Tibial nerve (tissue), 4 donors: Measurements from ENCODE around the gene PLXDC1. TPM values are rescaled to one million over a fixed set of nuclear protein-coding genes. Genes with fewer than 3 reads are reported as not detected.

ENCODE experiments used
- DNase-seq, 2 donors: peaks; one replicate each; pipeline ENCODE4 v3.0.0-alpha.2; 2019; ENCODE audit warnings: low spot score in 2 of 2
- H3K27ac ChIP-seq, 4 donors: fragments of 200-600 bp; sonication (generic) in 3 of 4; one replicate each; pipeline ENCODE4 v1.5.1; 2017 to 2019; ENCODE audit warnings: mild to moderate bottlenecking in 1 of 4
- H3K27me3 ChIP-seq, 2 donors: fragments of 200-600 bp; sonication (generic) in 1 of 2; one replicate each; pipeline versions ENCODE4 v1.5.1 to v1.6.0; 2017 to 2019
- H3K36me3 ChIP-seq, 3 donors: fragments of 200-600 bp; sonication (generic); one replicate each; pipeline ENCODE4 v1.5.1; 2018 to 2019
- H3K4me1 ChIP-seq, 4 donors: fragments of 200-600 bp; sonication (generic) in 3 of 4; one replicate each; pipeline ENCODE4 v1.5.1; 2017 to 2019
- H3K4me3 ChIP-seq, 4 donors: fragments of 200-600 bp; sonication (generic) in 3 of 4; one replicate each; pipeline ENCODE4 v1.5.1; 2017 to 2019; ENCODE audit warnings: mild to moderate bottlenecking in 1 of 4, moderate library complexity in 1 of 4
- H3K9me3 ChIP-seq, 4 donors: fragments of 200-600 bp; sonication (generic) in 3 of 4; one replicate each; pipeline ENCODE4 v1.5.1; 2017 to 2019
- EP300 ChIP-seq, 2 donors: sonication (generic); formaldehyde crosslinking; IDR thresholded peaks; one replicate each; pipeline ENCODE4 v1.6.1; 2017; ENCODE audit warnings: antibody characterized with exemption in 2 of 2, mild to moderate bottlenecking in 1 of 2
- POLR2A ChIP-seq, 2 donors: fragments of 450-650 bp; IDR thresholded peaks; one replicate each; pipeline ENCODE4 v1.6.1; 2017; ENCODE audit warnings: antibody characterized with exemption in 2 of 2, mild to moderate bottlenecking in 2 of 2, moderate library complexity in 2 of 2
- WGBS, 2 donors: methylation state at CpG; one replicate each; pipeline ENCODE4 v1.1.5; 2018; 5-methylcytosine and 5-hydroxymethylcytosine counted together
- total RNA-seq, 4 donors: library from RNA; depleted of rRNA; stranded (reverse); fragments of >200 nt; gene quantifications; one replicate each; pipeline ENCODE4 v1.1.0, GENCODE V29; 2016
- TF ChIP-seq, protein P1 (sequence below), 5 experiments: fragments of 200-600 bp in 3 of 5; fragments of 450-650 bp in 2 of 5; sonication (generic) in 3 of 5; IDR thresholded peaks; one replicate each; pipeline ENCODE4 v1.5.1; 2016 to 2019; ENCODE audit warnings: antibody characterized with exemption in 5 of 5, mild to moderate bottlenecking in 3 of 5, moderate library complexity in 2 of 5

The PLXDC1 gene
- total RNA-seq, 4 donors from 2014 or later, result 34.1 to 95.1 (median 42.4) TPM

GRCh38 chr17:39195568-39196160 is 44.2 kb upstream of the PLXDC1 start:
- Histone ChIP-seq H3K27ac (peak overlapping the region; percentile 4 to 97 (median 87)), H3K4me3 (peak overlapping the region in 1 of 4 donors; percentile 64), H3K9me3 (no peaks in the 10 kb centered on the region), H3K27me3 (no peaks in the 10 kb centered on the region), H3K4me1 (peaks cover 0 to 48% (median 21%) of the 10 kb centered on the region in 4 donors), H3K36me3 (peaks cover 0 to 33% (median 0%) of the 10 kb centered on the region in 3 donors)
- WGBS, 2 donors, result 50 to 59% methylated on average over 6 to 8 of the region's 8 CpGs
- TF ChIP-seq, protein P1, sequence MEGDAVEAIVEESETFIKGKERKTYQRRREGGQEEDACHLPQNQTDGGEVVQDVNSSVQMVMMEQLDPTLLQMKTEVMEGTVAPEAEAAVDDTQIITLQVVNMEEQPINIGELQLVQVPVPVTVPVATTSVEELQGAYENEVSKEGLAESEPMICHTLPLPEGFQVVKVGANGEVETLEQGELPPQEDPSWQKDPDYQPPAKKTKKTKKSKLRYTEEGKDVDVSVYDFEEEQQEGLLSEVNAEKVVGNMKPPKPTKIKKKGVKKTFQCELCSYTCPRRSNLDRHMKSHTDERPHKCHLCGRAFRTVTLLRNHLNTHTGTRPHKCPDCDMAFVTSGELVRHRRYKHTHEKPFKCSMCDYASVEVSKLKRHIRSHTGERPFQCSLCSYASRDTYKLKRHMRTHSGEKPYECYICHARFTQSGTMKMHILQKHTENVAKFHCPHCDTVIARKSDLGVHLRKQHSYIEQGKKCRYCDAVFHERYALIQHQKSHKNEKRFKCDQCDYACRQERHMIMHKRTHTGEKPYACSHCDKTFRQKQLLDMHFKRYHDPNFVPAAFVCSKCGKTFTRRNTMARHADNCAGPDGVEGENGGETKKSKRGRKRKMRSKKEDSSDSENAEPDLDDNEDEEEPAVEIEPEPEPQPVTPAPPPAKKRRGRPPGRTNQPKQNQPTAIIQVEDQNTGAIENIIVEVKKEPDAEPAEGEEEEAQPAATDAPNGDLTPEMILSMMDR (IDR thresholded peaks at IDR 0.05), result no peak
- no peak for TF ChIP-seq POLR2A (IDR thresholded peaks at IDR 0.05)
- no peak for TF ChIP-seq EP300 (IDR thresholded peaks at IDR 0.05)
- DNase-seq, result no peak

GRCh38 chr17:39194985-39195524 is 43.6 kb upstream of the PLXDC1 start:
- no peaks in the 10 kb centered on the region for H3K9me3 ChIP-seq
- no peak overlapping the region for H3K4me3 ChIP-seq
- WGBS, 2 donors, result 39 to 54% methylated on average over 7 to 10 of the region's 10 CpGs
- peak overlapping the region in 3 of 4 donors; percentile 27 to 97 (median 96) for H3K27ac ChIP-seq
- H3K4me1 ChIP-seq, result peaks cover 0 to 48% (median 21%) of the 10 kb centered on the region in 4 donors
- no peak for DNase-seq
- TF ChIP-seq, protein P1 (IDR thresholded peaks at IDR 0.05), result no peak
- TF ChIP-seq EP300 (IDR thresholded peaks at IDR 0.05), result no peak
- TF ChIP-seq POLR2A (IDR thresholded peaks at IDR 0.05), result no peak
- H3K27me3 ChIP-seq, result no peaks in the 10 kb centered on the region
- peaks cover 0 to 39% (median 0%) of the 10 kb centered on the region in 3 donors for H3K36me3 ChIP-seq

GRCh38 chr17:39194089-39194984 is 42.9 kb upstream of the PLXDC1 start:
- H3K4me1 ChIP-seq, result peaks cover 0 to 45% (median 21%) of the 10 kb centered on the region in 4 donors
- DNase-seq, result peak in 1 of 2 donors; percentile 33
- 60 to 62% methylated on average over 20 of the region's 20 CpGs for WGBS, 2 donors

DNA sequence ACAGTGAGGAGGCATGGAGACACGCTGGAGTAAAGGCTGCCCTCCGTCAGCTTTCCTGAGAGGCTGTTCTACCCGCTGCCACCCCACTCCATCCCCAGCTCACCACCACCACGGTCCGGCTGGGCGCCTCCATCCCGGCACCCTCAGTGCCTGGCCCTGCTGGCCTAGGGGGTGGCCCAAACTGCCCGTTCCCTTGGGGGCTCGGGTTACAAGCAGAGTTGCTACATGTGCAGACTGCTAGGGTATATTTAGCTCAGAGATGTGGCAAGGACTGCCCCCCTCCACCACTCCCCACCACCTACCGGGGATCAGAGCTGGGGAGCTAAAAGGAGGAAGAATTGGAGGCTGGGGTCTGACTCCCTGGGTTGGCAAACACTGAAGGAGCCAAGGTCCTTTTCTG is 41.9 kb upstream of the PLXDC1 start:
- Histone ChIP-seq H3K4me1 (peaks cover 0 to 36% (median 21%) of the 10 kb centered on the region in 4 donors), H3K4me3 (no peak overlapping the region), H3K27me3 (no peaks in the 10 kb centered on the region), H3K27ac (no peak overlapping the region), H3K9me3 (no peaks in the 10 kb centered on the region), H3K36me3 (peaks cover 0 to 56% (median 2%) of the 10 kb centered on the region in 3 donors)
- no peak for DNase-seq
- TF ChIP-seq, protein P1 (IDR thresholded peaks at IDR 0.05), result no peak
- TF ChIP-seq POLR2A (IDR thresholded peaks at IDR 0.05) (no peak), EP300 (IDR thresholded peaks at IDR 0.05) (no peak)
- WGBS, 2 donors, result 82 to 89% methylated on average over 6 to 10 of the region's 10 CpGs

More at GRCh38 chr17:39194089-39194984, 42.9 kb upstream of the PLXDC1 start:
- TF ChIP-seq, protein P1 (IDR thresholded peaks at IDR 0.05), result peak in 2 of 5 experiments; percentile 24 to 42
- TF ChIP-seq EP300 (IDR thresholded peaks at IDR 0.05), result no peak
- Histone ChIP-seq H3K36me3 (peaks cover 0 to 47% (median 0%) of the 10 kb centered on the region in 3 donors), H3K4me3 (no peak overlapping the region), H3K9me3 (no peaks in the 10 kb centered on the region), H3K27me3 (no peaks in the 10 kb centered on the region), H3K27ac (peak overlapping the region in 3 of 4 donors; percentile 27 to 97 (median 96))
